Keratinocyte (primary cell): ENCODE results near the gene COA8. TPM values are rescaled to one million over a fixed set of nuclear protein-coding genes. Genes with fewer than 3 reads are reported as not detected.

Experiments
- DNase-seq: peaks from one replicate; pipeline ENCODE4 v3.0.0-alpha.2; 2011; ENCODE audit warnings: low read depth, missing footprints, low spot score
- FAIRE-seq: peaks from 2 replicates; lab custom pipeline; 2011; peaks lifted over from hg19 to GRCh38; lab: Jason Lieb, UNC
- H2AFZ ChIP-seq: 2 replicates; pipeline ENCODE4 v1.6.0; 2012; ENCODE audit warnings: low read length, control low read depth, inconsistent platforms; ENCODE audit not compliant: control insufficient read depth
- H3K27ac ChIP-seq: 2 replicates; pipeline ENCODE4 v1.5.1; 2011; ENCODE audit warnings: low read length; ENCODE audit not compliant: control insufficient read depth, insufficient read depth
- H3K27me3 ChIP-seq: 3 replicates; pipeline ENCODE4 v1.6.0; 2011; ENCODE audit warnings: low read length; ENCODE audit not compliant: control insufficient read depth, insufficient read depth; ENCODE audit errors: extremely low read depth
- H3K36me3 ChIP-seq, 2 experiments: 2 replicates in 1 of 2; 3 replicates in 1 of 2; pipeline ENCODE4 v1.5.1; 2011; ENCODE audit warnings: low read length in 2 of 2, mild to moderate bottlenecking in 1 of 2; ENCODE audit not compliant: control insufficient read depth in 2 of 2, insufficient read depth in 2 of 2; ENCODE audit errors: extremely low read depth in 1 of 2
- H3K4me1 ChIP-seq: 3 replicates; pipeline ENCODE4 v1.5.1; 2011; ENCODE audit warnings: low read length; ENCODE audit not compliant: control insufficient read depth, insufficient read depth; ENCODE audit errors: extremely low read depth
- H3K4me2 ChIP-seq: 3 replicates; pipeline ENCODE4 v1.6.0; 2011; ENCODE audit warnings: low read depth, low read length; ENCODE audit not compliant: control insufficient read depth, insufficient read depth; ENCODE audit errors: extremely low read depth
- H3K4me3 ChIP-seq, 3 experiments: fragments of 200-600 bp in 1 of 3; sonication (generic) in 1 of 3; 2 replicates in 2 of 3; 3 replicates in 1 of 3; pipeline ENCODE4 v1.5.1; 2011 to 2016; ENCODE audit warnings: low read length in 3 of 3, mild to moderate bottlenecking in 3 of 3, control low read depth in 2 of 3, inconsistent platforms in 1 of 3, low read depth in 1 of 3, mixed read lengths in 1 of 3, mixed run types in 1 of 3, moderate library complexity in 1 of 3; ENCODE audit not compliant: control insufficient read depth in 2 of 3, insufficient read depth in 2 of 3; ENCODE audit errors: extremely low read depth in 1 of 3
- H3K79me2 ChIP-seq: 2 replicates; pipeline ENCODE4 v1.6.0; 2012; ENCODE audit warnings: low read length; ENCODE audit not compliant: control insufficient read depth, insufficient read depth
- H3K9ac ChIP-seq: 3 replicates; pipeline ENCODE4 v1.6.0; 2011; ENCODE audit warnings: low read length; ENCODE audit not compliant: control insufficient read depth, insufficient read depth; ENCODE audit errors: extremely low read depth
- H3K9me1 ChIP-seq: 3 replicates; pipeline ENCODE4 v1.6.0; 2011; ENCODE audit warnings: low read length; ENCODE audit not compliant: control insufficient read depth, insufficient read depth; ENCODE audit errors: extremely low read depth
- H3K9me3 ChIP-seq: 2 replicates; pipeline ENCODE4 v1.5.1; 2012; ENCODE audit warnings: low read depth, low read length; ENCODE audit not compliant: control insufficient read depth
- H4K20me1 ChIP-seq: 3 replicates; pipeline ENCODE4 v1.6.0; 2011; ENCODE audit warnings: low read length; ENCODE audit not compliant: control insufficient read depth, insufficient read depth; ENCODE audit errors: extremely low read depth
- CTCF ChIP-seq, 3 experiments: IDR thresholded peaks in 1 of 3; conservative IDR thresholded peaks in 1 of 3; optimal IDR thresholded peaks in 1 of 3; 2 replicates in 2 of 3; 3 replicates in 1 of 3; pipeline versions ENCODE3 to v1.5.1; 2011; ENCODE audit warnings: low read length in 3 of 3, mild to moderate bottlenecking in 3 of 3, moderate library complexity in 2 of 3, control low read depth in 1 of 3, inconsistent platforms in 1 of 3; ENCODE audit not compliant: insufficient read depth in 2 of 3; ENCODE audit errors: extremely low read depth in 1 of 3
- EZH2 ChIP-seq: IDR thresholded peaks from one replicate; pipeline ENCODE4 v1.6.1; 2012; ENCODE audit warnings: inconsistent platforms, mild to moderate bottlenecking, low read length, moderate library complexity
- dilution Hi-C: fragments of 300-500 bp; cut with MboI; formaldehyde crosslinking; loops from one replicate; pipeline ENCODE4 v1.7.0; 2020; ENCODE audit warnings: low sequenced_read_pairs; ENCODE audit not compliant: extremely low pct_ligation_motif_present
- polyA plus RNA-seq, 5 experiments: library from polyadenylated mRNA; depleted of rRNA in 3 of 5; stranded (reverse) in 3 of 5; stranded (forward) in 1 of 5; unstranded in 1 of 5; fragments of >200 nt; gene quantifications; 1 replicate in 1 of 5; 2 replicates in 3 of 5; 3 replicates in 1 of 5; pipeline versions ENCODE4 v1.2.1 to v1.2.3, GENCODE V29; 2011 to 2012; ENCODE audit warnings: missing spikeins in 2 of 5, low read depth in 1 of 5, low replicate concordance in 1 of 5

The COA8 gene
- polyA plus RNA-seq, 1 donor (not counting 4 experiments of a cell fraction or from before 2014, with no cell fraction given), result 24.8 TPM

GRCh38 chr14:103569408-103569807 lies 6.6 kb downstream of the COA8 start:
- Histone ChIP-seq H3K36me3 (peaks cover 4 to 6% of the 10 kb centered on the region in 2 experiments), H3K9me3 (no peaks in the 10 kb centered on the region), H3K79me2 (peaks cover 58% of the 10 kb centered on the region), H3K4me3 (no peak overlapping the region), H3K9ac (no peak overlapping the region), H3K27ac (no peak overlapping the region), H4K20me1 (no peaks in the 10 kb centered on the region), H3K9me1 (no peaks in the 10 kb centered on the region), H2AFZ (no peak overlapping the region), H3K4me1 (peaks cover under 1% of the 10 kb centered on the region), H3K4me2 (no peak overlapping the region), H3K27me3 (no peaks in the 10 kb centered on the region)
- DNase-seq (no peak), FAIRE-seq (no peak)
- dilution Hi-C loops, result no loop called here
- no peak for TF ChIP-seq EZH2

- FAIRE-seq (no peak), DNase-seq (no peak)
- Histone ChIP-seq H3K9ac (no peak overlapping the region), H4K20me1 (peaks cover 5% of the 10 kb centered on the region), H3K4me1 (peaks cover 13% of the 10 kb centered on the region), H3K36me3 (peaks cover 19 to 20% of the 10 kb centered on the region in 2 experiments), H3K79me2 (peaks cover 30% of the 10 kb centered on the region), H3K4me3 (no peak overlapping the region), H3K9me1 (no peaks in the 10 kb centered on the region), H3K4me2 (no peak overlapping the region), H3K27me3 (no peaks in the 10 kb centered on the region), H3K27ac (no peak overlapping the region), H3K9me3 (no peaks in the 10 kb centered on the region), H2AFZ (no peak overlapping the region)
- dilution Hi-C loops, result no loop called here
- TF ChIP-seq CTCF (optimal IDR thresholded peaks at IDR 0.05 in 1 of 3, IDR thresholded peaks at IDR 0.05 in 1 of 3, conservative IDR thresholded peaks at IDR 0.05 in 1 of 3; ENCODE audit: extremely low read depth in 1 of 3, insufficient read depth in 2 of 3, low read length in 3 of 3) (no peak), EZH2 (no peak)
Measured at GRCh38 chr14:103574104-103574503, 11.3 kb downstream of the COA8 start.

GRCh38 chr14:103574707-103575285 lies 12.0 kb downstream of the COA8 start:
- no peak for FAIRE-seq
- DNase-seq, result no peak
- Histone ChIP-seq H3K4me3 (no peak overlapping the region), H2AFZ (no peak overlapping the region), H3K9ac (no peak overlapping the region), H3K9me1 (no peaks in the 10 kb centered on the region), H3K79me2 (peaks cover 24% of the 10 kb centered on the region), H3K4me2 (no peak overlapping the region), H3K27me3 (no peaks in the 10 kb centered on the region), H3K9me3 (no peaks in the 10 kb centered on the region), H4K20me1 (peaks cover 5% of the 10 kb centered on the region), H3K4me1 (peaks cover 13% of the 10 kb centered on the region), H3K36me3 (peaks cover 19% of the 10 kb centered on the region in 2 experiments), H3K27ac (no peak overlapping the region)
- TF ChIP-seq CTCF (optimal IDR thresholded peaks at IDR 0.05 in 1 of 3, IDR thresholded peaks at IDR 0.05 in 1 of 3, conservative IDR thresholded peaks at IDR 0.05 in 1 of 3; ENCODE audit: extremely low read depth in 1 of 3, insufficient read depth in 2 of 3, low read length in 3 of 3) (no peak), EZH2 (no peak)
- dilution Hi-C loops, result no loop called here
